Mucosa of rectum (tissue), 2 donors: ENCODE data around the gene RPRM.

Experiments
- H3K27ac ChIP-seq, 2 donors: one replicate each; pipeline ENCODE4 v1.7.0; 2013; ENCODE audit warnings: inconsistent platforms in 2 of 2, low read depth in 2 of 2, low read length in 2 of 2
- H3K27me3 ChIP-seq, 2 donors: one replicate each; pipeline ENCODE4 v1.7.0; 2013; ENCODE audit warnings: low read length in 2 of 2; ENCODE audit not compliant: control insufficient read depth in 2 of 2, insufficient read depth in 2 of 2
- H3K36me3 ChIP-seq, 2 donors: one replicate each; pipeline ENCODE4 v1.7.0; 2013; ENCODE audit warnings: low read length in 2 of 2; ENCODE audit not compliant: control insufficient read depth in 2 of 2, insufficient read depth in 2 of 2
- H3K4me1 ChIP-seq, 2 donors: one replicate each; pipeline ENCODE4 v1.7.0; 2013; ENCODE audit warnings: low read length in 2 of 2, mild to moderate bottlenecking in 1 of 2; ENCODE audit not compliant: control insufficient read depth in 2 of 2, insufficient read depth in 2 of 2
- H3K4me3 ChIP-seq, 2 donors: one replicate each; pipeline ENCODE4 v1.7.0; 2013; ENCODE audit warnings: low read length in 2 of 2
- H3K9ac ChIP-seq, 2 donors: one replicate each; pipeline ENCODE4 v1.7.0; 2013; ENCODE audit warnings: low read length in 2 of 2, low read depth in 1 of 2, mild to moderate bottlenecking in 1 of 2
- H3K9me3 ChIP-seq, 2 donors: one replicate each; pipeline ENCODE4 v1.7.0; 2013; ENCODE audit warnings: low read length in 2 of 2; ENCODE audit not compliant: control insufficient read depth in 2 of 2
- donor health status: healthy.
- donor health status: Normal muscosa, but diverticular disease.

Gene RPRM

GRCh38 chr2:153487448-153487847, 8.9 kb upstream of the RPRM start:
- Histone ChIP-seq H3K4me1 (no peaks in the 10 kb centered on the region), H3K27me3 (peaks cover 0 to 2% of the 10 kb centered on the region in 2 donors), H3K9ac (no peak overlapping the region), H3K27ac (no peak overlapping the region), H3K9me3 (no peaks in the 10 kb centered on the region), H3K36me3 (no peaks in the 10 kb centered on the region), H3K4me3 (no peak overlapping the region)

GRCh38 chr2:153479573-153479972, 1.0 kb upstream of the RPRM start:
- Histone ChIP-seq H3K4me3 (no peak overlapping the region), H3K4me1 (peaks cover 10 to 12% of the 10 kb centered on the region in 2 donors), H3K9ac (no peak overlapping the region), H3K27me3 (peaks cover 9 to 41% of the 10 kb centered on the region in 2 donors), H3K9me3 (no peaks in the 10 kb centered on the region), H3K27ac (no peak overlapping the region), H3K36me3 (no peaks in the 10 kb centered on the region)

GRCh38 chr2:153477636-153478288, 800 bp downstream of the RPRM start:
- Histone ChIP-seq H3K4me1 (peaks cover 10 to 12% of the 10 kb centered on the region in 2 donors), H3K4me3 (peak overlapping the region; percentile 51 to 66), H3K27ac (no peak overlapping the region), H3K9me3 (no peaks in the 10 kb centered on the region), H3K9ac (peak overlapping the region in 1 of 2 donors; percentile 30), H3K36me3 (no peaks in the 10 kb centered on the region), H3K27me3 (peaks cover 9 to 43% of the 10 kb centered on the region in 2 donors)

- peaks cover 10 to 12% of the 10 kb centered on the region in 2 donors for H3K4me1 ChIP-seq
- no peak overlapping the region for H3K27ac ChIP-seq
- no peaks in the 10 kb centered on the region for H3K9me3 ChIP-seq
- H3K4me3 ChIP-seq, result no peak overlapping the region
- H3K9ac ChIP-seq, result no peak overlapping the region
- no peaks in the 10 kb centered on the region for H3K36me3 ChIP-seq
- peaks cover 9 to 43% of the 10 kb centered on the region in 2 donors for H3K27me3 ChIP-seq
These were observed 1.5 kb downstream of the RPRM start for GRCh38 chr2:153476816-153477635.

- Histone ChIP-seq H3K4me3 (no peak overlapping the region), H3K27me3 (peaks cover 9 to 43% of the 10 kb centered on the region in 2 donors), H3K9ac (no peak overlapping the region), H3K4me1 (peaks cover 10 to 12% of the 10 kb centered on the region in 2 donors), H3K36me3 (no peaks in the 10 kb centered on the region), H3K27ac (no peak overlapping the region), H3K9me3 (no peaks in the 10 kb centered on the region)
These were observed 2.1 kb downstream of the RPRM start for GRCh38 chr2:153476491-153476815.

- Histone ChIP-seq H3K27ac (no peak overlapping the region), H3K4me3 (no peak overlapping the region), H3K27me3 (peaks cover 9 to 43% of the 10 kb centered on the region in 2 donors), H3K9ac (no peak overlapping the region), H3K36me3 (no peaks in the 10 kb centered on the region), H3K9me3 (no peaks in the 10 kb centered on the region), H3K4me1 (peaks cover 10 to 12% of the 10 kb centered on the region in 2 donors)
These were observed 3.6 kb downstream of the RPRM start for GRCh38 chr2:153474876-153475435.

GRCh38 chr2:153474407-153474806, 4.2 kb downstream of the RPRM start:
- H3K4me3 ChIP-seq, result no peak overlapping the region
- peaks cover 9 to 43% of the 10 kb centered on the region in 2 donors for H3K27me3 ChIP-seq
- H3K36me3 ChIP-seq, result no peaks in the 10 kb centered on the region
- H3K9me3 ChIP-seq, result no peaks in the 10 kb centered on the region
- no peak overlapping the region for H3K27ac ChIP-seq
- H3K9ac ChIP-seq, result no peak overlapping the region
- H3K4me1 ChIP-seq, result peaks cover 10 to 12% of the 10 kb centered on the region in 2 donors

GRCh38 chr2:153470867-153471266, 7.7 kb downstream of the RPRM start:
- no peak overlapping the region for H3K27ac ChIP-seq
- no peaks in the 10 kb centered on the region for H3K9me3 ChIP-seq
- H3K27me3 ChIP-seq, result peaks cover 0 to 12% of the 10 kb centered on the region in 2 donors
- no peak overlapping the region for H3K4me3 ChIP-seq
- no peaks in the 10 kb centered on the region for H3K36me3 ChIP-seq
- H3K4me1 ChIP-seq, result no peaks in the 10 kb centered on the region
- no peak overlapping the region for H3K9ac ChIP-seq

- Histone ChIP-seq H3K36me3 (no peaks in the 10 kb centered on the region), H3K4me1 (no peaks in the 10 kb centered on the region), H3K9ac (no peak overlapping the region), H3K9me3 (no peaks in the 10 kb centered on the region), H3K27ac (no peak overlapping the region), H3K4me3 (no peak overlapping the region), H3K27me3 (no peaks in the 10 kb centered on the region)
These were observed 14.2 kb downstream of the RPRM start for GRCh38 chr2:153464395-153464794.

- H3K9me3 ChIP-seq, result no peaks in the 10 kb centered on the region
- H3K27ac ChIP-seq, result no peak overlapping the region
- no peak overlapping the region for H3K4me3 ChIP-seq
- no peaks in the 10 kb centered on the region for H3K4me1 ChIP-seq
- no peaks in the 10 kb centered on the region for H3K27me3 ChIP-seq
- H3K36me3 ChIP-seq, result no peaks in the 10 kb centered on the region
- H3K9ac ChIP-seq, result no peak overlapping the region
These were observed 16.2 kb downstream of the RPRM start for GRCh38 chr2:153462338-153462859.
